Choroid plexus epithelial cell (primary cell): ENCODE results near the gene DNAJB13.

Experiments
- DNase-seq: peaks from one replicate; pipeline ENCODE4 v3.0.0-alpha.2; 2010; ENCODE audit warnings: low read depth
- H3K4me3 ChIP-seq: 2 replicates; pipeline ENCODE4 v1.5.1; 2011; ENCODE audit warnings: low read depth, mild to moderate bottlenecking, control low read depth, low read length, moderate library complexity
- TF ChIP-seq, protein P1 (sequence below): conservative IDR thresholded peaks from 2 replicates; pipeline ENCODE4 v1.5.1; 2011; ENCODE audit warnings: low read depth, mild to moderate bottlenecking, control low read depth, inconsistent platforms, low read length, moderate library complexity

DNAJB13 gene

GRCh38 chr11:73962101-73962705 lies 11.4 kb downstream of the DNAJB13 start:
- TF ChIP-seq, protein P1, sequence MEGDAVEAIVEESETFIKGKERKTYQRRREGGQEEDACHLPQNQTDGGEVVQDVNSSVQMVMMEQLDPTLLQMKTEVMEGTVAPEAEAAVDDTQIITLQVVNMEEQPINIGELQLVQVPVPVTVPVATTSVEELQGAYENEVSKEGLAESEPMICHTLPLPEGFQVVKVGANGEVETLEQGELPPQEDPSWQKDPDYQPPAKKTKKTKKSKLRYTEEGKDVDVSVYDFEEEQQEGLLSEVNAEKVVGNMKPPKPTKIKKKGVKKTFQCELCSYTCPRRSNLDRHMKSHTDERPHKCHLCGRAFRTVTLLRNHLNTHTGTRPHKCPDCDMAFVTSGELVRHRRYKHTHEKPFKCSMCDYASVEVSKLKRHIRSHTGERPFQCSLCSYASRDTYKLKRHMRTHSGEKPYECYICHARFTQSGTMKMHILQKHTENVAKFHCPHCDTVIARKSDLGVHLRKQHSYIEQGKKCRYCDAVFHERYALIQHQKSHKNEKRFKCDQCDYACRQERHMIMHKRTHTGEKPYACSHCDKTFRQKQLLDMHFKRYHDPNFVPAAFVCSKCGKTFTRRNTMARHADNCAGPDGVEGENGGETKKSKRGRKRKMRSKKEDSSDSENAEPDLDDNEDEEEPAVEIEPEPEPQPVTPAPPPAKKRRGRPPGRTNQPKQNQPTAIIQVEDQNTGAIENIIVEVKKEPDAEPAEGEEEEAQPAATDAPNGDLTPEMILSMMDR, result no peak
- no peak for DNase-seq
- no peak overlapping the region for H3K4me3 ChIP-seq

GRCh38 chr11:73963861-73964260 lies 13.0 kb downstream of the DNAJB13 start:
- TF ChIP-seq, protein P1, result no peak
- no peak overlapping the region for H3K4me3 ChIP-seq
- DNase-seq, result no peak

DNA sequence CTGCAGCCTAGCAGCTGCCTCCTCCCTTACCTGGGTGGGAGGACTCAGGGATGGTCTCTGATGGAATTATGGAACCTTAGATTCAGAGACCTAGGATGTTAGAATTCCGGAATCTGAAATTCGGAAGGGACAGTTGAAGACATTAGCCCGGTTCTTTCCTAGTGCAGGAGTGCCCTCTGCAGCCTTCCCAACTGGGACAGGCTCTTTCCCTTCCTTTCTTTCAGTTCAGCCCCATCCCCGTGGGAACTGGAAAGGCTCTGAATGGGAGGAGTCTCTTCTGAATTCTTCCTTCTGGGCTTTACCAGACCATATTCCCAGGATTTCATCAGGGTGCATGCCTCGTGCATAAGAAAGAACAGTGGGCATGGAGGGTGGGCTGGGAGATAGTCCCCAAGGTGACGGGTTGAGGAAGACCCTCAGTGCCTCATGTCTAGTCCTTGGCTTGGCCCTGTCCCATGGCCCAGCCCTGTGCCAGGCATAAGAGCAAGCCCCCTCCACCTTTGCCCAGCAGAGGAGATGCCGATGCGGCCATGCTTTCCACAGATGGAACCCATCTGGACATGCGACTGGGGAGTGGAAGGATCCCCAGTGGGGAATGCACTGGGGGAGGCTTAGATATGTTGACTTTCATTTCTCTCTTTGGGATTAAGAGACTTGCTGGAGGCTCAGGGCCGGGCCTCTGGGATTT lies 14.4 kb downstream of the DNAJB13 start:
- DNase-seq, result no peak
- no peak overlapping the region for H3K4me3 ChIP-seq
- TF ChIP-seq, protein P1, result no peak

- no peak overlapping the region for H3K4me3 ChIP-seq
- TF ChIP-seq, protein P1, result no peak
- no peak for DNase-seq
These were observed 14.9 kb downstream of the DNAJB13 start for GRCh38 chr11:73965764-73966121.

DNA sequence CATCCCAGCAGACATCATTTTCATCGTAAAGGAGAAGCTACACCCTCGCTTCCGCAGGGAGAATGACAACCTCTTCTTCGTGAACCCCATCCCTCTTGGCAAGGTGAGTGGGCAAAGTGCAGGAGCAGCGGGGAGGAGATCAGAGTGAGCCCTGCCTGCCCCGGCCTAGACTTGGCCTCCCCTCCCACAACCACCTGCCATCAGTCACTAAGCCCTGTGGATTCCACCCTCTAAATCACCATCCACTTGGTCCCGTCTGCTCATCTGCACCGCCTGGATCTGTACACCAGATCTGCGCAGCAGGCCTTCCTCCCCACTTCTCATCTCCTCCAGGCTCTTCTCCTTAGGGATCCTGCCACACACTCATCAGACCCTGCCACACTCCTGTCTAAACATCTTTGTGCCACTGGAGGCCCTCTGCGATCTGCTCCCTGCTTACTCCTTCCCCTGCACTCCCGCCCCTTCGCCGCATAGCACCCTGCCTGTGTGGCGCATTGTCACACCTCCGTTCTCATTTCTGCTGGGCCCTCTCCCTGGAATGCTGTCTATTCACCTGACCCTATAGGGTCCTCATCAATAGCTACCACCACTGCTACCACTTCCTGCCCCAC lies 17.6 kb downstream of the DNAJB13 start:
- H3K4me3 ChIP-seq, result no peak overlapping the region
- DNase-seq, result no peak
- TF ChIP-seq, protein P1, result no peak

DNA sequence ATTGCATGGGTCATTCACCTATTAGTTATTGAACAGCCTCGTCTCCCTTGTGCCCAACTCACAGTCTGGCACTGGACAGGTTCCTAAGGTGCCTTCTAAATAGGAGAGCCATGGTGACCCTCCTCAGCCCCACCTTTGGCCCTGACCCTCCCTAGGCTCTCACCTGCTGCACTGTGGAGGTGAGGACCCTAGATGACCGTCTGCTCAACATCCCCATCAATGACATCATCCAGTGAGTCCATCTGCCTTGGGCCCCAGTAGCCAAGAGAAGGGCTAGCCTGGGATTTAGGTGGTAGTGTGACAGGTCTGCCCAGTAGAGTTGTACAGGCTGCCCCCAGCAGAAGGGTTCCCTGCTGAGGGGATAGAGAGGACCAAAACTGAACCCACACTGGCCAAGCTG lies 18.3 kb downstream of the DNAJB13 start:
- H3K4me3 ChIP-seq, result no peak overlapping the region

More for the DNA sequence above, 18.3 kb downstream of the DNAJB13 start:
- TF ChIP-seq, protein P1, result no peak
- DNase-seq, result no peak
